ENCODE measurements around the gene BOC.

- TF ChIP-seq SPI1 (IDR thresholded peaks at IDR 0.05; ENCODE audit: borderline replicate concordance, low read depth) (no peak), REST (IDR thresholded peaks at IDR 0.05; ENCODE audit: insufficient replicate concordance, low read depth) (no peak)
Observed at GRCh38 chr3:113275583-113275928, 64.2 kb downstream of the BOC start.

Data from HL-60 (cell line).